B cell (primary cell): ENCODE measurements around the gene TTPAL. TPM values are rescaled to one million over a fixed set of nuclear protein-coding genes. Genes with fewer than 3 reads are reported as not detected.

Experiments
- ATAC-seq: fragments of 200-7000 bp; cut with Tn5 transposase; one replicate; pipeline ENCODE4 v1.10.0; 2021; ENCODE audit warnings: low read depth, mild to moderate bottlenecking, moderate number of reproducible peaks, moderate library complexity
- CTCF ChIA-PET: fragments of 350-600 bp; sonication (Branson Sonifier 250); formaldehyde crosslinking; loops from one replicate; lab custom pipeline; 2021; ENCODE audit warnings: antibody characterized with exemption, inconsistent platforms; lab: Charles Lee
- POLR2A ChIA-PET: fragments of 350-600 bp; sonication (Branson Sonifier 250); formaldehyde crosslinking; loops from one replicate; lab custom pipeline; 2021; ENCODE audit warnings: antibody characterized with exemption; lab: Charles Lee
- DNase-seq: peaks from one replicate; pipeline ENCODE4 v3.0.0; 2013
- H2AFZ ChIP-seq: 2 replicates; pipeline ENCODE4 v1.6.1; 2012; ENCODE audit warnings: mild to moderate bottlenecking, low read depth, low read length; ENCODE audit not compliant: insufficient read depth, poor library complexity, severe bottlenecking
- H3K27ac ChIP-seq, 2 donors: 1 replicate in 1 of 2; 2 replicates in 1 of 2; pipeline ENCODE4 v1.5.1; 2012 to 2013; ENCODE audit warnings: low read length in 2 of 2, mild to moderate bottlenecking in 2 of 2, moderate library complexity in 1 of 2
- H3K27me3 ChIP-seq, 4 experiments: fragments of 200-600 bp in 1 of 4; sonication (generic) in 1 of 4; replicated peaks in 1 of 4; 1 replicate in 2 of 4; 2 replicates in 2 of 4; pipeline versions ENCODE4 v1.6.1 to v1.7.0; 2013 to 2016; ENCODE audit warnings: low read length in 3 of 4, mild to moderate bottlenecking in 2 of 4, mixed read lengths in 1 of 4, moderate library complexity in 1 of 4; ENCODE audit not compliant: insufficient read depth in 4 of 4, control insufficient read depth in 3 of 4; ENCODE audit errors: control extremely low read depth in 1 of 4
- H3K36me3 ChIP-seq, 2 experiments: replicated peaks in 1 of 2; 1 replicate in 1 of 2; 2 replicates in 1 of 2; pipeline versions ENCODE4 v1.6.1 to v1.7.1; 2013; ENCODE audit warnings: low read length in 1 of 2; ENCODE audit not compliant: insufficient read depth in 2 of 2, control insufficient read depth in 1 of 2; ENCODE audit errors: control extremely low read depth in 1 of 2, extremely low read depth in 1 of 2
- H3K4me1 ChIP-seq, 2 donors: fragments of 200-600 bp in 1 of 2; sonication (generic) in 1 of 2; 1 replicate in 1 of 2; 2 replicates in 1 of 2; pipeline versions ENCODE4 v1.5.1 to v1.6.1; 2013 to 2017; ENCODE audit warnings: low read length in 2 of 2; ENCODE audit not compliant: control insufficient read depth in 2 of 2, insufficient read depth in 2 of 2
- H3K4me2 ChIP-seq: replicated peaks from 2 replicates; pipeline ENCODE3; 2012; ENCODE audit warnings: mild to moderate bottlenecking, low read depth, low read length; ENCODE audit not compliant: poor library complexity, severe bottlenecking
- H3K4me3 ChIP-seq, 5 experiments: fragments of 200-600 bp in 1 of 5; sonication (generic) in 1 of 5; 1 replicate in 3 of 5; 2 replicates in 2 of 5; pipeline versions ENCODE4 v1.5.1 to v1.7.0; 2011 to 2016; ENCODE audit warnings: low read length in 4 of 5, mild to moderate bottlenecking in 4 of 5, low read depth in 2 of 5, control low read depth in 1 of 5, moderate library complexity in 1 of 5; ENCODE audit not compliant: insufficient read depth in 1 of 5; ENCODE audit errors: control extremely low read depth in 1 of 5, extremely low read depth in 1 of 5
- H3K79me2 ChIP-seq: fragments of 200-600 bp; sonication (generic); one replicate; pipeline ENCODE4 v1.6.0; 2016; ENCODE audit warnings: low read length; ENCODE audit not compliant: control insufficient read depth, insufficient read depth
- H3K9ac ChIP-seq: fragments of 200-600 bp; sonication (generic); 2 replicates; pipeline ENCODE4 v1.6.1; 2017; ENCODE audit warnings: mild to moderate bottlenecking, low read length, moderate library complexity
- H3K9me3 ChIP-seq, 3 donors: one replicate each; pipeline versions ENCODE4 v1.6.1 to v1.7.1; 2013; ENCODE audit warnings: low read length in 2 of 3; ENCODE audit not compliant: control insufficient read depth in 2 of 3, insufficient read depth in 1 of 3; ENCODE audit errors: control extremely low read depth in 1 of 3
- H4K20me1 ChIP-seq: 2 replicates; pipeline ENCODE4 v1.6.0; 2012; ENCODE audit warnings: mild to moderate bottlenecking, low read length; ENCODE audit not compliant: insufficient read depth, control insufficient read depth, poor library complexity, severe bottlenecking
- H3K27ac Mint-ChIP-seq: one replicate; pipeline ENCODE4 v1.8.0; 2021; ENCODE audit warnings: mixed read lengths
- H3K27me3 Mint-ChIP-seq: one replicate; pipeline ENCODE4 v1.8.0; 2021; ENCODE audit warnings: mixed read lengths
- H3K4me1 Mint-ChIP-seq: one replicate; pipeline ENCODE4 v1.8.0; 2021; ENCODE audit warnings: mixed read lengths
- H3K4me3 Mint-ChIP-seq: one replicate; pipeline ENCODE4 v1.8.0; 2021; ENCODE audit warnings: mixed read lengths
- H3K9me3 Mint-ChIP-seq: one replicate; pipeline ENCODE4 v1.8.0; 2022; ENCODE audit warnings: mixed read lengths; ENCODE audit not compliant: insufficient read depth
- EZH2 ChIP-seq: IDR thresholded peaks from 2 replicates; pipeline ENCODE4 v1.6.1; 2012; ENCODE audit warnings: borderline replicate concordance, low read depth, mild to moderate bottlenecking, moderate library complexity, low read length; ENCODE audit not compliant: insufficient read depth, poor library complexity, severe bottlenecking
- WGBS: methylation state at CpG from one replicate; pipeline ENCODE4 v1.1.5; 2013; ENCODE audit warnings: missing lambda C conversion rate; ENCODE audit not compliant: insufficient coverage; 5-methylcytosine and 5-hydroxymethylcytosine counted together
- intact Hi-C: fragments of 100-400 bp; cut with micrococcal nuclease; formaldehyde crosslinking; loops from one replicate; pipeline ENCODE4 v1.10.0; 2022
- polyA plus RNA-seq: library from polyadenylated mRNA; depleted of rRNA; stranded (reverse); fragments of >200 nt; gene quantifications from 2 replicates; pipeline ENCODE4 v1.2.3, GENCODE V29; 2012
- total RNA-seq, 2 donors: library from RNA; stranded (reverse); fragments of 120-200 nt in 1 of 2; gene quantifications; 1 replicate in 1 of 2; 2 replicates in 1 of 2; pipeline versions ENCODE4 v1.2.3 to v1.2.4, GENCODE V29; 2013 to 2022
- TF ChIP-seq, protein P1 (sequence below): fragments of 200-600 bp; IDR thresholded peaks from one replicate; pipeline ENCODE4 v1.8.0; 2022; ENCODE audit warnings: antibody characterized with exemption, mild to moderate bottlenecking

The TTPAL gene
- total and polyA plus RNA-seq, 2 donors (not counting 1 experiment from before 2014, with no cell fraction given): 4.0 to 26.8 TPM

- WGBS: 98% methylated on average over 5 of the region's 5 CpGs
- Mint-ChIP-seq H3K27me3 (no peaks in the 10 kb centered on the region), H3K27ac (no peak overlapping the region), H3K4me1 (peaks cover 23% of the 10 kb centered on the region), H3K4me3 (no peak overlapping the region), H3K9me3 (no peaks in the 10 kb centered on the region)
- Histone ChIP-seq H3K9me3 (no peaks in the 10 kb centered on the region), H3K4me3 (no peak overlapping the region), H3K9ac (no peak overlapping the region), H3K27me3 (no peaks in the 10 kb centered on the region), H3K4me2 (no peak overlapping the region), H4K20me1 (no peaks in the 10 kb centered on the region), H3K27ac (no peak overlapping the region), H2AFZ (no peak overlapping the region), H3K36me3 (peaks cover 2 to 49% of the 10 kb centered on the region in 2 experiments), H3K79me2 (peaks cover 15% of the 10 kb centered on the region), H3K4me1 (peaks cover 10 to 16% of the 10 kb centered on the region in 2 donors)
- intact Hi-C loops: no loop called here
- DNase-seq (no peak), ATAC-seq (no peak)
- POLR2A ChIA-PET: no interaction called here
- TF ChIP-seq EZH2: no peak
- TF ChIP-seq, protein P1, sequence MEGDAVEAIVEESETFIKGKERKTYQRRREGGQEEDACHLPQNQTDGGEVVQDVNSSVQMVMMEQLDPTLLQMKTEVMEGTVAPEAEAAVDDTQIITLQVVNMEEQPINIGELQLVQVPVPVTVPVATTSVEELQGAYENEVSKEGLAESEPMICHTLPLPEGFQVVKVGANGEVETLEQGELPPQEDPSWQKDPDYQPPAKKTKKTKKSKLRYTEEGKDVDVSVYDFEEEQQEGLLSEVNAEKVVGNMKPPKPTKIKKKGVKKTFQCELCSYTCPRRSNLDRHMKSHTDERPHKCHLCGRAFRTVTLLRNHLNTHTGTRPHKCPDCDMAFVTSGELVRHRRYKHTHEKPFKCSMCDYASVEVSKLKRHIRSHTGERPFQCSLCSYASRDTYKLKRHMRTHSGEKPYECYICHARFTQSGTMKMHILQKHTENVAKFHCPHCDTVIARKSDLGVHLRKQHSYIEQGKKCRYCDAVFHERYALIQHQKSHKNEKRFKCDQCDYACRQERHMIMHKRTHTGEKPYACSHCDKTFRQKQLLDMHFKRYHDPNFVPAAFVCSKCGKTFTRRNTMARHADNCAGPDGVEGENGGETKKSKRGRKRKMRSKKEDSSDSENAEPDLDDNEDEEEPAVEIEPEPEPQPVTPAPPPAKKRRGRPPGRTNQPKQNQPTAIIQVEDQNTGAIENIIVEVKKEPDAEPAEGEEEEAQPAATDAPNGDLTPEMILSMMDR: no peak
- CTCF ChIA-PET: no interaction called here
These were observed 7.4 kb downstream of the TTPAL start for GRCh38 chr20:44483112-44483511.

DNA sequence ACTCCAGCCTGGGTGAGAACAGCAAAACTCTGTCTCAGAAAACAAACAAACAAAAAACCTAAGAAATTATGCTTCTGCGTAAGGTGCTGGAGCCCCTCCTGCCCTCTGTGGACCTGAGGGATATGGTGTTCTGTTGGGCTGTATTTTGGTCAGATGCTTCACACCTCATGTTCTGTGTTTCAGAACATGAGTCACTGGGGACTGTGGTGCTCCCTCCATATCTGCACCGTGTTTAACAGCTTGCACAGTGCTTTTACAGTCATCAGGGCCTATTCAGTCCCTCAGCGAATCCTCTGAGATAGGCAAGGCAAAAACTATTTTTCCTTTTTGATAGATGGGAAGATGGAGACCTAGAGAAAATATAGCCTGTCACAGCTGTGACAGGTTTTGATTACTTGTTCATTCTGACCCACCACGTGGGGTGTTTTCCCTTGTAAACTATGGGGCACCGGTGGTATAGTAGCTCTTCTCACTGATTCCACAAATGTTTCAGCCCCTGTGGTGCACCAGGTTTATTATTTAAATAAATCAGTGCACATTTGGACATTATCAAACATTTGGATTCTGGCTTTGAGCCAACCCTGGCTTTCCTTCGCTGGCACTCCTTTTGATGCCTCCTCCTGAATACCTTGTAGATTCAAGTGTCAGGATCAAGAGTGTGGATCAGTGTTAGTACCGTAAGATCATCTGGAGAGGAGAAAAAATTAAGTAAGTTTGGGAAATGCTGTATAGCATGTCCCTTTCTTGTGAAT, 9.6 kb downstream of the TTPAL start:
- POLR2A ChIA-PET: no interaction called here

More for the DNA sequence above, 9.6 kb downstream of the TTPAL start:
- intact Hi-C loops: no loop called here
- peaks cover 15% of the 10 kb centered on the region for H3K79me2 ChIP-seq
- peaks cover under 1 to 4% of the 10 kb centered on the region in 2 donors for H3K4me1 ChIP-seq
- Mint-ChIP-seq H3K9me3 (no peaks in the 10 kb centered on the region), H3K27me3 (no peaks in the 10 kb centered on the region), H3K4me3 (no peak overlapping the region), H3K27ac (no peak overlapping the region), H3K4me1 (peaks cover 11% of the 10 kb centered on the region)
- H3K27ac ChIP-seq: no peak overlapping the region
- DNase-seq (no peak), ATAC-seq (no peak)
- peaks cover 2 to 67% of the 10 kb centered on the region in 2 experiments for H3K36me3 ChIP-seq
- CTCF ChIA-PET: interaction anchor here (0.6 kb wide), 1 partner anchor 99 kb away, joined by 6 read pairs; no protein-coding TSS in a partner anchor
- no peak overlapping the region for H3K4me2 ChIP-seq
- no peaks in the 10 kb centered on the region for H4K20me1 ChIP-seq
- no peak overlapping the region for H3K9ac ChIP-seq
- whole genome bisulfite sequencing: 86% methylated on average over 3 of the region's 7 CpGs
- no peak for TF ChIP-seq EZH2
- TF ChIP-seq, protein P1: no peak
- H3K9me3 ChIP-seq: no peaks in the 10 kb centered on the region
- no peak overlapping the region for H2AFZ ChIP-seq
- H3K4me3 ChIP-seq: no peak overlapping the region
- H3K27me3 ChIP-seq: no peaks in the 10 kb centered on the region
